Skeletal muscle tissue (tissue), 5 donors: ENCODE measurements around the gene CHST13. TPM values are rescaled to one million over a fixed set of nuclear protein-coding genes. Genes with fewer than 3 reads are reported as not detected.
"Not testable (repeated sequence)": the region's sequence is repeated elsewhere in the genome, so short reads cannot be mapped to it uniquely, and the experiment has no call there.

ENCODE experiments used
- H3K27ac ChIP-seq: one replicate; pipeline ENCODE4 v1.7.0; 2013; ENCODE audit warnings: mild to moderate bottlenecking, low read depth, low read length, inconsistent platforms
- H3K27me3 ChIP-seq, 3 donors: one replicate each; pipeline ENCODE4 v1.7.0; 2013; ENCODE audit warnings: low read length in 3 of 3; ENCODE audit not compliant: control insufficient read depth in 3 of 3, insufficient read depth in 3 of 3
- H3K36me3 ChIP-seq, 3 donors: one replicate each; pipeline ENCODE4 v1.7.0; 2013; ENCODE audit warnings: low read length in 3 of 3; ENCODE audit not compliant: control insufficient read depth in 3 of 3, insufficient read depth in 3 of 3
- H3K4me1 ChIP-seq, 3 donors: one replicate each; pipeline ENCODE4 v1.7.0; 2013; ENCODE audit warnings: low read length in 3 of 3, mild to moderate bottlenecking in 3 of 3; ENCODE audit not compliant: control insufficient read depth in 3 of 3, insufficient read depth in 3 of 3
- H3K4me3 ChIP-seq, 3 donors: one replicate each; pipeline ENCODE4 v1.7.0; 2013; ENCODE audit warnings: low read length in 3 of 3
- H3K9ac ChIP-seq, 3 donors: one replicate each; pipeline ENCODE4 v1.7.0; 2013; ENCODE audit warnings: low read length in 3 of 3, mild to moderate bottlenecking in 3 of 3, moderate library complexity in 2 of 3, low read depth in 1 of 3
- H3K9me3 ChIP-seq, 3 donors: one replicate each; pipeline ENCODE4 v1.7.0; 2013; ENCODE audit warnings: low read length in 3 of 3; ENCODE audit not compliant: control insufficient read depth in 3 of 3
- small RNA-seq: library from RNA; depleted of rRNA; stranded (forward); fragments of <200 nt; gene quantifications from one replicate; pipeline ENCODE3, GENCODE V24; 2014
- total RNA-seq: library from RNA; depleted of rRNA; stranded (reverse); fragments of >200 nt; gene quantifications from one replicate; pipeline ENCODE4 v1.2.3, GENCODE V29; 2014
- donor health status: Osteomylitis.

CHST13 gene
- total RNA-seq, 1 donor from 2014 or later, result not detected

- Histone ChIP-seq H3K27ac (no peak overlapping the region), H3K4me3 (no peak overlapping the region), H3K9me3 (no peaks in the 10 kb centered on the region), H3K27me3 (no peaks in the 10 kb centered on the region), H3K4me1 (peaks cover 0 to 2% (median 0%) of the 10 kb centered on the region in 3 donors), H3K9ac (no peak overlapping the region), H3K36me3 (peaks cover 0 to 2% (median 0%) of the 10 kb centered on the region in 3 donors)
Observed at GRCh38 chr3:126578702-126579101, 54.7 kb downstream of the CHST13 start.

GRCh38 chr3:126580746-126581145, 56.8 kb downstream of the CHST13 start:
- no peaks in the 10 kb centered on the region for H3K27me3 ChIP-seq
- peaks cover 0 to 2% (median 0%) of the 10 kb centered on the region in 3 donors for H3K36me3 ChIP-seq
- H3K27ac ChIP-seq, result no peak overlapping the region
- H3K9me3 ChIP-seq, result no peaks in the 10 kb centered on the region
- no peak overlapping the region for H3K4me3 ChIP-seq
- H3K4me1 ChIP-seq, result no peaks in the 10 kb centered on the region
- no peak overlapping the region for H3K9ac ChIP-seq

- H3K4me1 ChIP-seq, result no peaks in the 10 kb centered on the region
- H3K27me3 ChIP-seq, result no peaks in the 10 kb centered on the region
- no peak overlapping the region for H3K9ac ChIP-seq
- H3K4me3 ChIP-seq, result no peak overlapping the region
- no peak overlapping the region for H3K27ac ChIP-seq
- H3K36me3 ChIP-seq, result peaks cover 0 to 2% (median 0%) of the 10 kb centered on the region in 3 donors
- H3K9me3 ChIP-seq, result no peaks in the 10 kb centered on the region
Observed at GRCh38 chr3:126581569-126581968, 57.6 kb downstream of the CHST13 start.

GRCh38 chr3:126582311-126582710, 58.4 kb downstream of the CHST13 start:
- Histone ChIP-seq H3K36me3 (peaks cover 0 to 2% (median 0%) of the 10 kb centered on the region in 3 donors), H3K4me1 (no peaks in the 10 kb centered on the region), H3K9ac (no peak overlapping the region), H3K27ac (no peak overlapping the region), H3K9me3 (no peaks in the 10 kb centered on the region), H3K4me3 (no peak overlapping the region), H3K27me3 (no peaks in the 10 kb centered on the region)

- not testable (repeated sequence) for H3K36me3 ChIP-seq, H3K27ac ChIP-seq, H3K27me3 ChIP-seq, H3K9ac ChIP-seq, H3K9me3 ChIP-seq, H3K4me3 ChIP-seq, H3K4me1 ChIP-seq
Observed at GRCh38 chr3:126591515-126591914, 67.6 kb downstream of the CHST13 start.

Small RNA genes lying within 50 kb of the gene (small RNA-seq; reads per million reads assigned to genes)
- gene RNA5SP138, result not detected

Other genes with a start within 250 kb of the CHST13 start
- 2.6 TPM for gene KLF15, start 166.7 kb upstream of the CHST13 start, total RNA-seq
- gene CFAP100, start 129.2 kb upstream of the CHST13 start, total RNA-seq, result not detected
- 18.8 TPM for gene ZXDC, start 48.3 kb upstream of the CHST13 start, total RNA-seq
- not detected for gene UROC1, start 6.4 kb upstream of the CHST13 start, total RNA-seq
- gene C3orf22, start 34.8 kb downstream of the CHST13 start, total RNA-seq, result under 0.01 TPM
- gene TXNRD3, start 131.0 kb downstream of the CHST13 start, total RNA-seq, result 16.2 TPM
- 8.9 TPM for gene CHCHD6, start 180.1 kb downstream of the CHST13 start, total RNA-seq